ENCODE data around the gene COLEC11.

Gene COLEC11

DNA sequence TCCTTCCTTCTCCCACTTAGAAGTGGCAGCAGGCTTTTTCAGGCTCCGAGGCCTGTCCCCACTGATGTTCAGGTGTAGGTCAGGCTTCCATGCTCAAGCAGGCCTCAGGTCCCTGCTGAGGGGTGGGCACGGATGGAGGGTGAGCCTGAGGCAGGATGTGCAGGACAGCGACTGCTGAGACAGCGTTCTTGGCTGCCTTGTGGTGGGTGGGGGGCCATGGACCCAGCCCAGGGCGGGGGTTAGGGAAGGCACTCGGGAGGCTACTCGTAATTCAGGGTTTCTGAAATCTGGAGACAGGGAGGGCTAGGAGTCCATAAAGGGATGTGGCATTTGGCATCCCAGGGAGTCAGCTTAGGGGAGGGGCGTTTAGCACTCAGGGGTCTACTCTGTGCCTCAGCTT lies 30.3 kb downstream of the COLEC11 start:
- no peak overlapping the region for H3K27ac Mint-ChIP-seq
- H3K9me3 Mint-ChIP-seq: peaks cover 12% of the 10 kb centered on the region
- H3K27me3 Mint-ChIP-seq (ENCODE audit: low read depth): peaks cover 4% of the 10 kb centered on the region
- H3K4me3 Mint-ChIP-seq: no peak overlapping the region
- no peaks in the 10 kb centered on the region for H3K36me3 Mint-ChIP-seq (ENCODE audit: low read depth)
- no peaks in the 10 kb centered on the region for H3K4me1 Mint-ChIP-seq
- TF ChIP-seq, protein P1, sequence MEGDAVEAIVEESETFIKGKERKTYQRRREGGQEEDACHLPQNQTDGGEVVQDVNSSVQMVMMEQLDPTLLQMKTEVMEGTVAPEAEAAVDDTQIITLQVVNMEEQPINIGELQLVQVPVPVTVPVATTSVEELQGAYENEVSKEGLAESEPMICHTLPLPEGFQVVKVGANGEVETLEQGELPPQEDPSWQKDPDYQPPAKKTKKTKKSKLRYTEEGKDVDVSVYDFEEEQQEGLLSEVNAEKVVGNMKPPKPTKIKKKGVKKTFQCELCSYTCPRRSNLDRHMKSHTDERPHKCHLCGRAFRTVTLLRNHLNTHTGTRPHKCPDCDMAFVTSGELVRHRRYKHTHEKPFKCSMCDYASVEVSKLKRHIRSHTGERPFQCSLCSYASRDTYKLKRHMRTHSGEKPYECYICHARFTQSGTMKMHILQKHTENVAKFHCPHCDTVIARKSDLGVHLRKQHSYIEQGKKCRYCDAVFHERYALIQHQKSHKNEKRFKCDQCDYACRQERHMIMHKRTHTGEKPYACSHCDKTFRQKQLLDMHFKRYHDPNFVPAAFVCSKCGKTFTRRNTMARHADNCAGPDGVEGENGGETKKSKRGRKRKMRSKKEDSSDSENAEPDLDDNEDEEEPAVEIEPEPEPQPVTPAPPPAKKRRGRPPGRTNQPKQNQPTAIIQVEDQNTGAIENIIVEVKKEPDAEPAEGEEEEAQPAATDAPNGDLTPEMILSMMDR (IDR thresholded peaks at IDR 0.05; ENCODE audit: unreplicated experiment in 3 of 3): no peak

DNA sequence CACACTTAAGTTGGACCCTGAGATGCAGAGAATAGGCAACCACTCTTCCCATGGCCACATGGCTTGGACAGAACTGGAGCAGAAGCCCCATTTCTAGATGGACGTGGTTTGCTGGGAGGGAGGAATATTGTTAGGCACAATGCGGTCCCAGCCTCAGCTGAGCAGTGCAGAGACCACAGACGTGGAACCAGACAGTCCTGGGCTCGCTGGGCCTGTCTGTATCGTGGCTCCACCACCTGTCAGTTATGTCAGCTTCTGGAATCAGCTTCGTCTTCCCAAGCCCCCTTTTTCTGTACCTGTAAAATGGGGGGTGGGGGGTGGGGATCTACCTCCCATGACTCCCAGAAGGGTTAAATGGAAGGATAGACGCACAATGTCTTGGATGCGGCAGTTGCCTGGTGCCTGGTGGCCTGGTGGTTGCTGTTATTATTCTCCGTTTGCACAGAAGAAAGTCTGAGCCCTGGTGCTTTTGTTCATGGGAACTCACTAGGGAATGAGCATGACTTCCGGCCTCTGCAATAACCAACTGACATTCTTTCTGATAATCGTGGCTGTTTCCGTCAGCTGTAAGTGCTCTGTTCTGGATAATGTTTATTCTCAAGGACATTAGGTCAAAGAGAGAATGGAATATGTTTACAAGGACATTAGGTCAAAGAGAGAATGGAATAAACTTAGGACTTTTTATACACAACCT lies 31.4 kb downstream of the COLEC11 start:
- Mint-ChIP-seq H3K9me3 (peaks cover 7% of the 10 kb centered on the region), H3K36me3 (ENCODE audit: low read depth) (no peaks in the 10 kb centered on the region), H3K27me3 (ENCODE audit: low read depth) (peaks cover 4% of the 10 kb centered on the region), H3K27ac (peak overlapping the region in 1 of 3 experiments; percentile 67), H3K4me3 (no peak overlapping the region), H3K4me1 (no peaks in the 10 kb centered on the region)
- TF ChIP-seq, protein P1 (IDR thresholded peaks at IDR 0.05; ENCODE audit: unreplicated experiment in 3 of 3): no peak

DNA sequence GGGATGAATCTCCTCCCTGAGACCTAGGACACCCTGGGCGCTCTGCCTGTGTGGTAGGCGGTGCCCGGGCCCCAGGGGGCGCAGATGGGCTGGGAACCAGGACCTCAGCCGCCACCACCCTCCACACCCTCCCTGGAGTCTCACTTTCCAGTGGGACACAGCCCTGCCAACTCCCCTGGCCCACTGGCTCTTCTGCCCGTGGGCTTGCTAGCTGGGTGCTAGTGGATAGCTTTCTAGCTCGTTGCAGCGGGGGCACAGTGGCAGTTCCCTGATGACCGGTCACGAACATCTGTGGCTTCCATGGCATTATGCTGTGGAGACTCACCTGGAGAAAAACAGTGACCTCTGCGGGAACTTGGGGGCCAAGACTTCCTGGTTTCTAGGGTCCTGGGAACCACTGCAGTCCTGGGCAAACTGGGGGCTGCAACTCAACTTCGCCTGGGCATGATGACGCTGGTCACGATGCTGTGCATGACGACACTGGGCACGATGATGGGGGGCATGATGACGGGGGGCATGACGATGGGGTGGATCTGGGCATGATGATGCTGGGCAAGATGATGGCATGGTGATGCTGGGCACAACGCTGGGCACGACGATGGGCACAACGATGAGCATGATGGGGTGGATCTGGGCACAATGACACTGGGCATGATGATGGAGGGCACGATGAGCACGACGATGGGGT lies 32.0 kb downstream of the COLEC11 start:
- Mint-ChIP-seq H3K27me3 (ENCODE audit: low read depth) (peaks cover 4% of the 10 kb centered on the region), H3K9me3 (peaks cover 7% of the 10 kb centered on the region), H3K27ac (peak overlapping the region in 1 of 3 experiments; percentile 67), H3K4me3 (no peak overlapping the region), H3K36me3 (ENCODE audit: low read depth) (no peaks in the 10 kb centered on the region), H3K4me1 (no peaks in the 10 kb centered on the region)
- TF ChIP-seq, protein P1 (IDR thresholded peaks at IDR 0.05; ENCODE audit: unreplicated experiment in 3 of 3): no peak

DNA sequence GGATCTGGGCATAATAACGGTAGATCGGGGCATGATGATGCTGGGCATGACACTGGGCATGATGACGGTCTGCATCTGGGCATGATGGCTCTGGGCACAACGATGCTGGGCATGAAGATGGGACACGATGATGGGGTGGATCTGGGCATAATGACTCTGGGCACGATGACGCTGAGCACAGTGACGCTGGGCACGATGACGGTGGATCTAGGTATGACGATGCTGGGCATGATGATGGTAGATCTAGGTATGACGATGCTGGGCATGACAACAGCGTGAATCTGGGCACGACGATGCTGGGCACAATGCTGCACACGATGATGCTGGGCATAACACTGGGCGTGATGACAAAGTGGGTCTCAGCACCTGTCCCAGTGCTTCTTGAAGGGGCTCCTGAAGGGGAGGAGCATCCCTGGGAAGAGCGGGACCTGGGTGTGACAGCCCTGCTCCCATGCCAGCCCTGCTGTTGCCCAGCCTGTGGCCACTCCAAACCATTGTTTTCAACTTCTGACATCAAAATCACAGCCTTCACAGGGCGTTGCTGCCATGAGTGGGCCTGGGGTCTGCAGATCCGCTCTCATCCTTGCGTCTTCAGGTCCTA lies 32.7 kb downstream of the COLEC11 start:
- no peak overlapping the region for H3K4me3 Mint-ChIP-seq
- TF ChIP-seq, protein P1 (IDR thresholded peaks at IDR 0.05; ENCODE audit: unreplicated experiment in 3 of 3): no peak
- H3K4me1 Mint-ChIP-seq: no peaks in the 10 kb centered on the region

GRCh38 chr2:3628241-3628679 lies 33.3 kb downstream of the COLEC11 start:
- Mint-ChIP-seq H3K4me1 (no peaks in the 10 kb centered on the region), H3K36me3 (ENCODE audit: low read depth) (no peaks in the 10 kb centered on the region), H3K9me3 (peaks cover 4% of the 10 kb centered on the region), H3K27ac (no peak overlapping the region), H3K4me3 (no peak overlapping the region), H3K27me3 (ENCODE audit: low read depth) (peaks cover 4% of the 10 kb centered on the region)
- TF ChIP-seq, protein P1 (IDR thresholded peaks at IDR 0.05; ENCODE audit: unreplicated experiment in 3 of 3): no peak

More for the DNA sequence above, 32.7 kb downstream of the COLEC11 start:
- Mint-ChIP-seq H3K9me3 (peaks cover 7% of the 10 kb centered on the region), H3K27me3 (ENCODE audit: low read depth) (peaks cover 4% of the 10 kb centered on the region), H3K27ac (no peak overlapping the region), H3K36me3 (ENCODE audit: low read depth) (no peaks in the 10 kb centered on the region)
